ENCODE data around the gene ANKMY1.

DNA sequence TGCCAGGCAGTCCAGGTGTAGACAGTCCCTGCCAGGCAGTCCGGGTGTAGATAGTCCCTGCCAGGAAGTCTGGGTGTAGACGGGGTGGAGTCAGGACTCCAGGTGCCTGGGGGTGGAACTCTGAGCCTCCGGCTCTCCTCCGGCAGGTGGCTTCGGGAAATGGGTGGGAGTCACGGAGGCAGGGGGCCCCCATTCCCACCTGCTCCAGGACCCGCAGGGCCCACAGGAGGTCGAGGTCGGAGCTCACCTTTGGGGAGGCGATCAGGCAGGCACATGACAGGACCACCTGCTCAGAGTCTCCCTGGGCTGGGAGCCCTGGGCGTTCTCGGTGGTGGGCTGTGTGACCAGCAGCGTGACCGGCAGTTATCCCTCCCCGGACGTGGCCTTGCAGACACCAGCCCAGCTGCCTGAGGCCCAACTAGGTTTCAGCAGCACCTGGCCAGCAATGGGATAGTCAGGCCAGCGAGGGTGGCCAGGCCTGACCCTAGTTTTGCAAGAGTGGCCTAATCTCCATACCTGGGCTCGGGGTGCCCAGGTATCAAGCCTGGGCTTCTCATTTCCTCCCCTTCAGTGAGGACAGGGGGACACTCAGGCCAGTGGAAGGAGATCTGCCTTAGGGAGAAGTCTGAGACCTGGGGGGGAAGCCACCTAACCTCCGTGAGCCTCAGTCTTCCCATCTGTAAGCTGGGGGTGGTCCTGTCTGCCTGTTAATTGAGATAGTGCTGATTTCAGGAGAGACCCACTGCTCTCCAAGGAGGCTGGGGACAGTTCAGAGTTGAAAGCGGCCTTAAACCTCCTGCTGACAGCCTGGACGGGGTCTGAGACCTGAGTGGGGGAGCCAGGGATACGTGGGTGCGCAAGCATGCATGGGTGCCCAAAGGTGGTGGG lies 109.2 kb downstream of the ANKMY1 start:
- TF ChIP-seq, protein P1, sequence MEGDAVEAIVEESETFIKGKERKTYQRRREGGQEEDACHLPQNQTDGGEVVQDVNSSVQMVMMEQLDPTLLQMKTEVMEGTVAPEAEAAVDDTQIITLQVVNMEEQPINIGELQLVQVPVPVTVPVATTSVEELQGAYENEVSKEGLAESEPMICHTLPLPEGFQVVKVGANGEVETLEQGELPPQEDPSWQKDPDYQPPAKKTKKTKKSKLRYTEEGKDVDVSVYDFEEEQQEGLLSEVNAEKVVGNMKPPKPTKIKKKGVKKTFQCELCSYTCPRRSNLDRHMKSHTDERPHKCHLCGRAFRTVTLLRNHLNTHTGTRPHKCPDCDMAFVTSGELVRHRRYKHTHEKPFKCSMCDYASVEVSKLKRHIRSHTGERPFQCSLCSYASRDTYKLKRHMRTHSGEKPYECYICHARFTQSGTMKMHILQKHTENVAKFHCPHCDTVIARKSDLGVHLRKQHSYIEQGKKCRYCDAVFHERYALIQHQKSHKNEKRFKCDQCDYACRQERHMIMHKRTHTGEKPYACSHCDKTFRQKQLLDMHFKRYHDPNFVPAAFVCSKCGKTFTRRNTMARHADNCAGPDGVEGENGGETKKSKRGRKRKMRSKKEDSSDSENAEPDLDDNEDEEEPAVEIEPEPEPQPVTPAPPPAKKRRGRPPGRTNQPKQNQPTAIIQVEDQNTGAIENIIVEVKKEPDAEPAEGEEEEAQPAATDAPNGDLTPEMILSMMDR (conservative IDR thresholded peaks at IDR 0.05 in 1 of 2, IDR thresholded peaks at IDR 0.05 in 1 of 2; ENCODE audit: extremely low read depth in 1 of 2, insufficient read depth in 1 of 2, low read depth in 1 of 2, low read length in 2 of 2): no peak
- no peak for TF ChIP-seq EZH2 (IDR thresholded peaks at IDR 0.05; ENCODE audit: borderline replicate concordance, low read length)

All from mammary epithelial cell (primary cell).